Thymus (tissue), 11 donors: ENCODE measurements around the gene TNFAIP2. TPM values are rescaled to one million over a fixed set of nuclear protein-coding genes. Genes with fewer than 3 reads are reported as not detected.
A peak's percentile ranks its signal among the peaks of the same experiment; 100 is the strongest.

Experiments
- DNase-seq, 9 donors: peaks; one replicate each; pipeline ENCODE4 v3.0.0-alpha.2; 2013; ENCODE audit warnings: low spot score in 9 of 9, low read depth in 6 of 9, missing footprints in 1 of 9
- H3K27ac ChIP-seq, 2 donors: one replicate each; pipeline ENCODE4 v1.5.1; 2013; ENCODE audit warnings: control low read depth in 1 of 2, low read depth in 1 of 2, low read length in 1 of 2, mild to moderate bottlenecking in 1 of 2, moderate library complexity in 1 of 2
- H3K27me3 ChIP-seq, 2 donors: one replicate each; pipeline ENCODE4 v1.5.1; 2013; ENCODE audit warnings: low read length in 1 of 2; ENCODE audit not compliant: control insufficient read depth in 2 of 2, insufficient read depth in 1 of 2
- H3K36me3 ChIP-seq, 2 donors: one replicate each; pipeline ENCODE4 v1.5.1; 2013; ENCODE audit warnings: low read length in 1 of 2, mild to moderate bottlenecking in 1 of 2, moderate library complexity in 1 of 2; ENCODE audit not compliant: control insufficient read depth in 2 of 2, insufficient read depth in 2 of 2
- H3K4me1 ChIP-seq, 2 donors: one replicate each; pipeline ENCODE4 v1.5.1; 2013; ENCODE audit warnings: low read length in 2 of 2; ENCODE audit not compliant: control insufficient read depth in 2 of 2, insufficient read depth in 2 of 2
- H3K4me3 ChIP-seq, 2 donors: one replicate each; pipeline ENCODE4 v1.5.1; 2013; ENCODE audit warnings: low read length in 2 of 2, control low read depth in 1 of 2, mild to moderate bottlenecking in 1 of 2
- H3K9me3 ChIP-seq, 2 donors: one replicate each; pipeline ENCODE4 v1.5.1; 2013; ENCODE audit warnings: low read length in 1 of 2, mild to moderate bottlenecking in 1 of 2; ENCODE audit not compliant: control insufficient read depth in 2 of 2, insufficient read depth in 1 of 2
- WGBS: extraction: QIAGEN DNeasy Blood & Tissue Kit; methylation state at CpG from one replicate; pipeline ENCODE4 v1.1.7; 2013; 5-methylcytosine and 5-hydroxymethylcytosine counted together
- polyA plus RNA-seq: library from polyadenylated mRNA; stranded (reverse); fragments of 200-250 nt; gene quantifications from one replicate; pipeline ENCODE4 v1.2.3, GENCODE V29; 2013
- total RNA-seq: library from RNA; stranded (reverse); fragments of 120-200 nt; gene quantifications from one replicate; pipeline ENCODE4 v1.2.4, GENCODE V29; 2013
- donor health status: healthy.

Gene TNFAIP2
- total and polyA plus RNA-seq, 2 donors, result 66.2 to 193 TPM

GRCh38 chr14:103097994-103098957 lies 25.0 kb upstream of the TNFAIP2 start:
- Histone ChIP-seq H3K9me3 (no peaks in the 10 kb centered on the region), H3K4me1 (peaks cover 0 to 12% of the 10 kb centered on the region in 2 donors), H3K4me3 (no peak overlapping the region), H3K27ac (peak overlapping the region in 1 of 2 donors; percentile 53), H3K36me3 (no peaks in the 10 kb centered on the region), H3K27me3 (peaks cover 26 to 52% of the 10 kb centered on the region in 2 donors)
- no peak for DNase-seq
- WGBS, result 85% methylated on average over 31 of the region's 31 CpGs

GRCh38 chr14:103099081-103099732 lies 24.1 kb upstream of the TNFAIP2 start:
- H3K9me3 ChIP-seq, result no peaks in the 10 kb centered on the region
- H3K4me3 ChIP-seq, result no peak overlapping the region
- peaks cover 0 to 9% of the 10 kb centered on the region in 2 donors for H3K4me1 ChIP-seq
- WGBS, result 86% methylated on average over 12 of the region's 12 CpGs
- peak overlapping the region in 1 of 2 donors; percentile 65 for H3K27ac ChIP-seq
- no peaks in the 10 kb centered on the region for H3K36me3 ChIP-seq
- no peak for DNase-seq
- H3K27me3 ChIP-seq, result peaks cover 35 to 62% of the 10 kb centered on the region in 2 donors

GRCh38 chr14:103099733-103100280 lies 23.5 kb upstream of the TNFAIP2 start:
- Histone ChIP-seq H3K36me3 (no peaks in the 10 kb centered on the region), H3K4me1 (peaks cover 4 to 13% of the 10 kb centered on the region in 2 donors), H3K9me3 (no peaks in the 10 kb centered on the region), H3K4me3 (no peak overlapping the region), H3K27me3 (peaks cover 41 to 66% of the 10 kb centered on the region in 2 donors), H3K27ac (peak overlapping the region in 1 of 2 donors; percentile 65)
- no peak for DNase-seq
- WGBS, result 94% methylated on average over 8 of the region's 8 CpGs

GRCh38 chr14:103100281-103101121 lies 22.8 kb upstream of the TNFAIP2 start:
- Histone ChIP-seq H3K9me3 (peaks cover 0 to 4% of the 10 kb centered on the region in 2 donors), H3K27ac (no peak overlapping the region), H3K27me3 (peaks cover 42 to 73% of the 10 kb centered on the region in 2 donors), H3K4me1 (peaks cover 10 to 20% of the 10 kb centered on the region in 2 donors), H3K4me3 (no peak overlapping the region), H3K36me3 (no peaks in the 10 kb centered on the region)
- 91% methylated on average over 25 of the region's 25 CpGs for WGBS
- no peak for DNase-seq

- Histone ChIP-seq H3K4me3 (no peak overlapping the region), H3K4me1 (peaks cover 12 to 29% of the 10 kb centered on the region in 2 donors), H3K27me3 (peaks cover 42 to 80% of the 10 kb centered on the region in 2 donors), H3K36me3 (no peaks in the 10 kb centered on the region), H3K27ac (no peak overlapping the region), H3K9me3 (peaks cover 0 to 4% of the 10 kb centered on the region in 2 donors)
- no peak for DNase-seq
- 95% methylated on average over 11 of the region's 11 CpGs for WGBS
Observed at GRCh38 chr14:103101257-103101962, 21.9 kb upstream of the TNFAIP2 start.

- Histone ChIP-seq H3K27me3 (peaks cover 42 to 80% of the 10 kb centered on the region in 2 donors), H3K9me3 (peaks cover 0 to 4% of the 10 kb centered on the region in 2 donors), H3K4me3 (no peak overlapping the region), H3K4me1 (peaks cover 12 to 30% of the 10 kb centered on the region in 2 donors), H3K27ac (no peak overlapping the region), H3K36me3 (no peaks in the 10 kb centered on the region)
- no peak for DNase-seq
- 33% methylated on average over 85 of the region's 85 CpGs for WGBS
Observed at GRCh38 chr14:103101963-103102688, 21.1 kb upstream of the TNFAIP2 start.

- H3K9me3 ChIP-seq, result peaks cover 0 to 10% of the 10 kb centered on the region in 2 donors
- no peaks in the 10 kb centered on the region for H3K36me3 ChIP-seq
- H3K4me1 ChIP-seq, result peaks cover 12 to 30% of the 10 kb centered on the region in 2 donors
- H3K27me3 ChIP-seq, result peaks cover 42 to 73% of the 10 kb centered on the region in 2 donors
- DNase-seq, result no peak
- no peak overlapping the region for H3K27ac ChIP-seq
- WGBS, result 44% methylated on average over 39 of the region's 39 CpGs
- H3K4me3 ChIP-seq, result no peak overlapping the region
Observed at GRCh38 chr14:103102689-103103260, 20.5 kb upstream of the TNFAIP2 start.
